K562 (cell line): ENCODE measurements around the gene GALR3. TPM values are rescaled to one million over a fixed set of nuclear protein-coding genes. Genes with fewer than 3 reads are reported as not detected.

ENCODE experiments used
- ATAC-seq: fragments of 200-7000 bp; cut with Tn5 transposase; 3 replicates; pipeline ENCODE4 v1.9.1; 2020; ENCODE audit warnings: moderate library complexity
- BruUV-seq: library from RNA; stranded (reverse); fragments of 400-500 nt; replicated peaks from 2 replicates; lab custom pipeline; 2021; lab: Mats Ljungman, UMichigan
- CTCF ChIA-PET: fragments of 300-600 bp; formaldehyde crosslinking; extraction: SDS; loops from one replicate; lab custom pipeline; 2021; ENCODE audit warnings: low intra/inter-chr PET ratio; lab: Yijun Ruan, JAX
- POLR2A ChIA-PET: fragments of 300-600, 350-650 bp; sonication (Branson Sonifier 250); formaldehyde crosslinking; extraction: SDS; loops from one replicate; lab custom pipeline; 2021; ENCODE audit warnings: antibody characterized with exemption, inconsistent platforms; lab: Yijun Ruan, JAX
- DNase-seq, 4 experiments: peaks; one replicate each; pipeline versions ENCODE4 v3.0.0 to v3.0.0-alpha.2; 2011 to 2018; ENCODE audit warnings: low spot score in 3 of 4, mixed read lengths in 3 of 4; ENCODE audit errors: extremely low read depth in 1 of 4
- FAIRE-seq: peaks from 2 replicates; lab custom pipeline; 2011; peaks lifted over from hg19 to GRCh38; lab: Jason Lieb, UNC
- H2AFZ ChIP-seq: 2 replicates; pipeline ENCODE4 v1.6.0; 2011; ENCODE audit warnings: low read depth, low read length, control low read depth, inconsistent platforms
- H3K27ac ChIP-seq: fragments of 200-600 bp; 3 replicates; pipeline ENCODE4 v1.8.0; 2011; ENCODE audit warnings: low read depth, mild to moderate bottlenecking, control low read depth, inconsistent platforms, low read length, moderate library complexity, mixed read lengths; ENCODE audit errors: extremely low read depth
- H3K27me3 ChIP-seq, 2 experiments: fragments of 300-600 bp in 1 of 2; 2 replicates in 1 of 2; 3 replicates in 1 of 2; pipeline versions ENCODE4 v1.6.0 to v1.8.0; 2011; ENCODE audit warnings: inconsistent platforms in 2 of 2, low read length in 2 of 2, mild to moderate bottlenecking in 1 of 2, mixed read lengths in 1 of 2, moderate library complexity in 1 of 2; ENCODE audit not compliant: control insufficient read depth in 2 of 2, insufficient read depth in 2 of 2
- H3K36me3 ChIP-seq: fragments of 300-600 bp; 3 replicates; pipeline ENCODE4 v1.8.0; 2011; ENCODE audit warnings: mild to moderate bottlenecking, low read length, inconsistent platforms; ENCODE audit not compliant: control insufficient read depth, insufficient read depth
- H3K4me1 ChIP-seq, 2 experiments: fragments of 200-600 bp in 1 of 2; replicated peaks in 1 of 2; 2 replicates in 1 of 2; 3 replicates in 1 of 2; pipeline versions ENCODE4 v1.5.1 to v1.8.0; 2011; ENCODE audit warnings: inconsistent platforms in 2 of 2, low read length in 2 of 2, mild to moderate bottlenecking in 1 of 2, mixed read lengths in 1 of 2, moderate library complexity in 1 of 2; ENCODE audit not compliant: control insufficient read depth in 2 of 2, insufficient read depth in 2 of 2
- H3K4me2 ChIP-seq: 2 replicates; pipeline ENCODE4 v1.6.1; 2011; ENCODE audit warnings: low read length, control low read depth, inconsistent platforms, mixed read lengths; ENCODE audit not compliant: insufficient read depth
- H3K4me3 ChIP-seq: fragments of 200-600 bp; sonication (generic), shearing (Covaris generic); 2 replicates; pipeline ENCODE4 v1.5.1; 2016; ENCODE audit warnings: control low read depth, inconsistent platforms
- H3K79me2 ChIP-seq: fragments of 200-600 bp; 3 replicates; pipeline ENCODE4 v1.8.0; 2011; ENCODE audit warnings: low read length, inconsistent platforms; ENCODE audit not compliant: control insufficient read depth, insufficient read depth
- H3K9ac ChIP-seq, 2 experiments: 2 replicates each; pipeline versions ENCODE4 v1.6.0 to v1.6.1; 2011; ENCODE audit warnings: low read depth in 2 of 2, low read length in 2 of 2, control low read depth in 1 of 2, inconsistent platforms in 1 of 2, mild to moderate bottlenecking in 1 of 2, mixed read lengths in 1 of 2; ENCODE audit not compliant: insufficient read depth in 1 of 2
- H3K9me1 ChIP-seq: one replicate; pipeline ENCODE4 v1.6.0; 2011; ENCODE audit warnings: inconsistent platforms, mild to moderate bottlenecking, low read length, moderate library complexity; ENCODE audit not compliant: control insufficient read depth, insufficient read depth
- H3K9me3 ChIP-seq: replicated peaks from 2 replicates; pipeline ENCODE4 v1.5.1; 2011; ENCODE audit warnings: low read depth, low read length, inconsistent platforms; ENCODE audit not compliant: control insufficient read depth, insufficient read depth
- H4K20me1 ChIP-seq: replicated peaks from 2 replicates; pipeline ENCODE4 v1.6.1; 2011; ENCODE audit warnings: low read length, inconsistent platforms, mixed read lengths; ENCODE audit not compliant: control insufficient read depth, insufficient read depth
- POLR2G ChIP-seq: fragments of 200-400 bp; formaldehyde crosslinking; IDR thresholded peaks from 2 replicates; pipeline ENCODE4 v1.6.1; 2017; ENCODE audit warnings: low read depth, mild to moderate bottlenecking, antibody characterized with exemption, low read length, moderate library complexity
- RBFOX2 ChIP-seq: fragments of 200-400 bp; formaldehyde crosslinking; IDR thresholded peaks from 2 replicates; pipeline ENCODE4 v1.6.1; 2017; ENCODE audit warnings: low read depth, mild to moderate bottlenecking, low read length, moderate library complexity
- WGBS: fragments of 100-300 bp; shearing (Covaris generic); methylation state at CpG from one replicate; pipeline ENCODE4 v1.1.6; 2016; ENCODE audit warnings: low coverage, mixed read lengths; ENCODE audit not compliant: insufficient coverage; ENCODE audit errors: missing lambda C conversion rate; 5-methylcytosine and 5-hydroxymethylcytosine counted together
- in situ Hi-C: fragments of 300-500 bp; cut with MboI; formaldehyde crosslinking; loops from 4 replicates; pipeline ENCODE4 v1.15.0; 2018; ENCODE audit warnings: inconsistent platforms, mixed read lengths
- intact Hi-C: fragments of 100-400 bp; cut with micrococcal nuclease; formaldehyde crosslinking; loops from 2 replicates; pipeline ENCODE4 v1.14.2; 2022
- polyA plus RNA-seq, 8 experiments: library from polyadenylated mRNA; depleted of rRNA in 4 of 8; stranded (reverse) in 5 of 8; unstranded in 3 of 8; fragments of >200 nt; fragmentation: Nextera tagmentation in 2 of 8; fragmentation: Illumina TruSeq in 1 of 8; extraction: Ambion mirVana in 2 of 8; extraction: Trizol in 1 of 8; gene quantifications; 2 replicates each; pipeline versions ENCODE4 v1.2.1 to v1.2.3, GENCODE V29; 2011 to 2014; ENCODE audit warnings: inconsistent platforms in 1 of 8, missing spikeins in 1 of 8
- total RNA-seq, 7 experiments: library from RNA; depleted of rRNA in 6 of 7; stranded (reverse); fragments of >200 nt in 6 of 7; fragmentation: Illumina TruSeq in 2 of 7; extraction: Trizol in 2 of 7; gene quantifications; 2 replicates each; pipeline versions ENCODE4 v1.2.1 to v1.2.3, GENCODE V29; 2011 to 2021; ENCODE audit warnings: low replicate concordance in 1 of 7
- TF ChIP-seq, protein P1 (sequence below): fragments of 250-450 bp; sonication (Bioruptor Pico); IDR thresholded peaks from 2 replicates; pipeline ENCODE4 v1.8.0; 2022; ENCODE audit warnings: inconsistent platforms, mild to moderate bottlenecking, moderate library complexity, borderline replicate concordance

GALR3 gene
- total and polyA plus RNA-seq, 9 of the 15 experiments (the other 6 are each of a cell fraction or from before 2014, with no cell fraction given) = 0.13 TPM; not detected in 8

DNA sequence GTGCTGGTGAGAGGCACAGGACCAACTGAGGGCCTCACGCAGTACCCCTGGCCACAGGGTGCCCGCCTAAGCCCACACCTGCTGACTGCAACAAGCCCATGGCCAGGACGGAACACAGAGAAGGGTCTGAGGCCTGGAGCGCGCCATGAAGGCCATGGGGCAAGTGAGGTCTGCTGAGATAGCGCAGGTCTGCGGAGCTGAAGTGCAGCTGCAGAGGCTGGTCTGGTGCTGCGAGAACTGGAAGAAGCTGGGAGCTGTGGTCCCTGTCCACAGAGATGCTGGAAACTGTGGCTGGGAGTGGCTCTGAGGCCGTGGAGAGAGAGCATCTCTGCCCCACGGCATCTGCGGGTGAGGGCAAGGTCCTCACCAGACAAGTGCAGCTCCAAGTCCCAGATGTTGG is 8.3 kb downstream of the GALR3 start:
- DNase-seq (no peak), ATAC-seq (no peak), FAIRE-seq (no peak)
- Histone ChIP-seq H3K79me2 (no peaks in the 10 kb centered on the region), H3K36me3 (peaks cover 52% of the 10 kb centered on the region; the same call in 2 of the 3 replicates), H3K27ac (no peak overlapping the region), H3K27me3 (no peaks in the 10 kb centered on the region), H3K4me3 (no peak overlapping the region), H3K4me1 (no peaks in the 10 kb centered on the region; a peak in 1 of 5 replicates), H2AFZ (no peak overlapping the region), H3K9me3 (no peaks in the 10 kb centered on the region), H3K9ac (peak overlapping the region in 1 of 2 experiments; percentile 45; a peak in 1 of 4 replicates), H4K20me1 (no peaks in the 10 kb centered on the region), H3K9me1 (no peaks in the 10 kb centered on the region), H3K4me2 (no peak overlapping the region)
- ChIA-PET POLR2A (interaction anchor here (0.7 to 1.1 kb wide), 3 partner anchors 9 to 174 kb away, joined by 3 to 4 read pairs (median 4); no protein-coding TSS in a partner anchor), CTCF (no interaction called here)
- intact Hi-C loops = no loop called here
- WGBS = 96% methylated on average over 7 of the region's 11 CpGs
- BruUV-seq = no TSS peak
- in situ Hi-C loops = no loop called here
- TF ChIP-seq POLR2G (peak; percentile 57; the same call in 1 of the 2 replicates), RBFOX2 (peak; percentile 31)
- TF ChIP-seq, protein P1, sequence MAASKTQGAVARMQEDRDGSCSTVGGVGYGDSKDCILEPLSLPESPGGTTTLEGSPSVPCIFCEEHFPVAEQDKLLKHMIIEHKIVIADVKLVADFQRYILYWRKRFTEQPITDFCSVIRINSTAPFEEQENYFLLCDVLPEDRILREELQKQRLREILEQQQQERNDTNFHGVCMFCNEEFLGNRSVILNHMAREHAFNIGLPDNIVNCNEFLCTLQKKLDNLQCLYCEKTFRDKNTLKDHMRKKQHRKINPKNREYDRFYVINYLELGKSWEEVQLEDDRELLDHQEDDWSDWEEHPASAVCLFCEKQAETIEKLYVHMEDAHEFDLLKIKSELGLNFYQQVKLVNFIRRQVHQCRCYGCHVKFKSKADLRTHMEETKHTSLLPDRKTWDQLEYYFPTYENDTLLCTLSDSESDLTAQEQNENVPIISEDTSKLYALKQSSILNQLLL (CRISPR knock-in tag) = no peak
